Type B pancreatic cell (in vitro differentiated cells): ENCODE measurements around the gene PLA2G4E. TPM values are rescaled to one million over a fixed set of nuclear protein-coding genes. Genes with fewer than 3 reads are reported as not detected.

Experiments
- DNase-seq: peaks from one replicate; pipeline ENCODE4 v3.0.0; 2021; ENCODE audit warnings: mixed read lengths; ENCODE audit not compliant: unreplicated experiment; ENCODE audit errors: extremely low spot score
- H3K27ac Mint-ChIP-seq: 2 replicates; pipeline ENCODE4 v1.8.0; 2021; ENCODE audit warnings: mild to moderate bottlenecking, mixed read lengths
- H3K27me3 Mint-ChIP-seq: 2 replicates; pipeline ENCODE4 v1.8.0; 2021; ENCODE audit warnings: mixed read lengths
- H3K36me3 Mint-ChIP-seq: 2 replicates; pipeline ENCODE4 v1.8.0; 2021; ENCODE audit warnings: mixed read lengths
- H3K4me1 Mint-ChIP-seq: one replicate; pipeline ENCODE4 v1.8.0; 2021; ENCODE audit warnings: mixed read lengths; ENCODE audit not compliant: unreplicated experiment
- H3K4me3 Mint-ChIP-seq: 2 replicates; pipeline ENCODE4 v1.8.0; 2021; ENCODE audit warnings: mild to moderate bottlenecking, mixed read lengths
- H3K9me3 Mint-ChIP-seq: 2 replicates; pipeline ENCODE4 v1.8.0; 2021; ENCODE audit warnings: mixed read lengths
- CTCF ChIP-seq: fragments of 200-600 bp; sonication (generic); conservative IDR thresholded peaks from 2 replicates; pipeline ENCODE4 v1.5.0; 2021; ENCODE audit warnings: antibody characterized with exemption, mild to moderate bottlenecking
- total RNA-seq: library from RNA; stranded (reverse); gene quantifications from 2 replicates; pipeline ENCODE4 v1.2.1, GENCODE V29; 2021; ENCODE audit warnings: low replicate concordance

PLA2G4E gene
- total RNA-seq, 1 donor from 2014 or later = not detected

- H3K9me3 Mint-ChIP-seq = no peaks in the 10 kb centered on the region
- no peak overlapping the region for H3K4me3 Mint-ChIP-seq
- no peak for TF ChIP-seq CTCF
- peaks cover 7% of the 10 kb centered on the region for H3K27me3 Mint-ChIP-seq
- peaks cover 8% of the 10 kb centered on the region for H3K4me1 Mint-ChIP-seq
- DNase-seq = no peak
- H3K36me3 Mint-ChIP-seq = no peaks in the 10 kb centered on the region
- no peak overlapping the region for H3K27ac Mint-ChIP-seq
Measured at GRCh38 chr15:41994772-41995475, 25.9 kb downstream of the PLA2G4E start.

GRCh38 chr15:41994171-41994650 lies 26.6 kb downstream of the PLA2G4E start:
- no peak overlapping the region for H3K4me3 Mint-ChIP-seq
- no peaks in the 10 kb centered on the region for H3K36me3 Mint-ChIP-seq
- H3K27me3 Mint-ChIP-seq = peaks cover 2% of the 10 kb centered on the region
- TF ChIP-seq CTCF = no peak
- DNase-seq = no peak
- H3K4me1 Mint-ChIP-seq = peaks cover 8% of the 10 kb centered on the region
- no peaks in the 10 kb centered on the region for H3K9me3 Mint-ChIP-seq
- H3K27ac Mint-ChIP-seq = no peak overlapping the region

- Mint-ChIP-seq H3K36me3 (no peaks in the 10 kb centered on the region), H3K27ac (no peak overlapping the region), H3K27me3 (peaks cover 2% of the 10 kb centered on the region), H3K4me1 (peaks cover 8% of the 10 kb centered on the region), H3K4me3 (no peak overlapping the region), H3K9me3 (no peaks in the 10 kb centered on the region)
- TF ChIP-seq CTCF = no peak
- DNase-seq = no peak
Measured at GRCh38 chr15:41993472-41994170, 27.2 kb downstream of the PLA2G4E start.

GRCh38 chr15:41992803-41993190 lies 28.0 kb downstream of the PLA2G4E start:
- Mint-ChIP-seq H3K4me3 (no peak overlapping the region), H3K27ac (no peak overlapping the region), H3K4me1 (peaks cover 8% of the 10 kb centered on the region), H3K27me3 (peaks cover 6% of the 10 kb centered on the region), H3K36me3 (no peaks in the 10 kb centered on the region), H3K9me3 (no peaks in the 10 kb centered on the region)
- no peak for DNase-seq
- TF ChIP-seq CTCF = no peak

GRCh38 chr15:41992151-41992802 lies 28.6 kb downstream of the PLA2G4E start:
- Mint-ChIP-seq H3K4me1 (peaks cover 8% of the 10 kb centered on the region), H3K4me3 (no peak overlapping the region), H3K27ac (no peak overlapping the region), H3K27me3 (peaks cover 7% of the 10 kb centered on the region), H3K9me3 (no peaks in the 10 kb centered on the region), H3K36me3 (no peaks in the 10 kb centered on the region)
- DNase-seq = no peak
- no peak for TF ChIP-seq CTCF
